GM18517 (cell line): ENCODE measurements around the gene MLLT1.
A peak's percentile ranks its signal among the peaks of the same experiment; 100 is the strongest.
"Not testable (repeated sequence)": the region's sequence is repeated elsewhere in the genome, so short reads cannot be mapped to it uniquely, and the experiment has no call there.

ENCODE experiments used
- ATAC-seq: cut with Tn5 transposase; IDR thresholded peaks from one replicate; pipeline ENCODE4 v1.9.1; 2021; ENCODE audit warnings: mild to moderate bottlenecking, moderate library complexity; ENCODE audit not compliant: unreplicated experiment

MLLT1 gene

GRCh38 chr19:6279931-6280591, at the start of gene MLLT1:
Gene MLLT1 (minus strand): TSS chr19:6279975. CDS start chr19:6279784, 191 bp downstream.
- peak; percentile 64 for ATAC-seq

- ATAC-seq: no peak
Measured at GRCh38 chr19:6326815-6327214, 47.0 kb upstream of the MLLT1 start.

GRCh38 chr19:6325614-6326013, 45.8 kb upstream of the MLLT1 start:
- ATAC-seq: no peak

DNA sequence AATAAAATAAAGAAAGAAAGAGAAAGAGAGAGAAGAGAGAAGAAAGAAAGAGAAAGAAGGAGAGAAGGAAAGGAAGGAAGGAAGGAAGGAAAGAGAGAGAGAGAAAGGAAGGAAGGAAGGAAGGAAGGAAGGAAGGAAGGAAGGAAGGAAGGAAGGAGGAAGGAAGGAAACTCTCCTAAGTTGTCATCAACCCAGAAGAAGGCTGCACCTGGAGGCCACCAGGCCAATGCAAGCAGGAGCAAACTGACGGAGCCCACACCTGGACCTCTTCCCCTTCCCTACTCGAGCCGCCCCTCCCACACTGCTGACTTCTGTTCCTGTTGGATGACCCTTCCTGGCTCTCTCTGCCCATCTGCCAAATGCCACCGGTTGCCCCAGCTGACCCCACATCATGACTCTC, 45.0 kb upstream of the MLLT1 start:
- no peak for ATAC-seq

DNA sequence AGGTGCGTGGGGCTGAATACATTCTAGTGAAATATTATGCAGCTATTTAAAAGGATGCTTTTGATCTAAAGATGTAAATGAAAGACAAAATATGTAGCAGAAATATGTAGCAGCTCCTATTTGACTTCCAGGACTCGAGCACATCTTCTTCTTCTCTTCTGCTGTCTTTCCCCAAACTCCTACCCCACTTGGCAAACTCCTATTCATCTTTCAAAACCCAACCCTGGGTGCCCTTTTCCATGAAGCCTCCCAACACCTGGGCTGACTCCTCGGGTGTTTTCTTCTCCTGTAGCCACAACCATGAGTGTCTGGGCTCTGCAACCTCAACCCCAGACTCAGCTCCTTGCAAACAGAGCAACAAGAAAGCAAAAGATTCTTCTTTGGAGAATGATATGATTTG, 42.5 kb upstream of the MLLT1 start:
- ATAC-seq: no peak

DNA sequence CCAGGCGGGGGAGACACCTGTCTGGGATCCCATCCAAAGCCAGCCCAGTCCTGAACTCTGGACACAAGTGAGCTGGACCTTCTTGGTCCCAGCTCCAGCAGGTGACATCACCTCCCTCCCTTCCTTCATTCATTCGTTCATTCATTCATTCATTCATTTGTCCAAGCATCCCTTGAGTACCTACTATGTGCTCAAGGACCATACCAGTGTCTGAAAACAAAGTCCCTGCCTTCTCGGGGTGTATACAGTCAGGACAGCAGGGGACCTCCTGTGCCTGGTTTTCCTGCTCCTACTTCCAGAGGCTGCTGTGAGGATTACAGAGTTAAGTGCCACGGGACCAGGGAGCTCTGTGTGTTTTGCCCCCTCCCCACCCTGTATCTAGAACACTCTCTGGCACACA, 39.6 kb upstream of the MLLT1 start:
- no peak for ATAC-seq

- no peak for ATAC-seq
Measured at GRCh38 chr19:6318772-6319171, 39.0 kb upstream of the MLLT1 start.

DNA sequence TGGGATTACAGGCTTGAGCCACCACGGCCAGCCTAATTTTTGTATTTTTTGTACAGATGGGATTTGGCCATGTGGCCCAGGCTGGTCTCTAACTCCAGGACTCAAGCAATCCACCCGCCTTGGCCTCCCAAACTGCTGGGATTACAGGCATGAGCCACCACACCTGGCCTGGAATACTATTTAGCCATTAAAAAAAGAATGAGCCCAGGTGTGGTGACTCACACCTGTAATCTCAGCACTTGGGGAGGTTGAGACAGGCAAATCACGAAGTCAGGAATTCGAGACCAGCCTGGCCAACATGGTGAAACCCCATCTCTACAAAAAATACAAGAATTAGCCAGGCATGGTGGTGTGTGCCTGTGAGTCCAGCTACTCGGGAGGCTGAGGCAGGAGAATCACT, 35.9 kb upstream of the MLLT1 start:
- not testable (repeated sequence) for ATAC-seq

GRCh38 chr19:6313398-6313969, 33.7 kb upstream of the MLLT1 start:
- ATAC-seq: no peak

DNA sequence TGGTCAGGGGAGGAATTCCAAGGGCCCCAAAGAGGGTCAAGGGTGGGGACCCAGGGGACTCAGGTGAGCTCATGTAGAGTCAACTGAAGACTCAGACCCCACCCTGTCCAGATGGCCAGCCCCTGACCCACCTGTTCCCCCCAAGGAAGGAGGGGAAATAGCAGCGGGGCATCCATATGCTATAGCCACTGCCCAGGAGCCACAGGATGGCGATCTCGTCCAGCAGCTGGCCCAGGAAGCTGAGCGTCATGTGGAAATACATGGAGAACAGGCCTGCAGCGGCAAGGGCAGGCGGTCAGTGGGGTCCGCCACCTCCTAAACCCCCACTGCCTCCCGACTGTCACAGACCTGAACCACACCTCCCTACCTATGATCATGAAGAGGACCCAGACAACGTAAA, 32.2 kb upstream of the MLLT1 start:
- no peak for ATAC-seq

DNA sequence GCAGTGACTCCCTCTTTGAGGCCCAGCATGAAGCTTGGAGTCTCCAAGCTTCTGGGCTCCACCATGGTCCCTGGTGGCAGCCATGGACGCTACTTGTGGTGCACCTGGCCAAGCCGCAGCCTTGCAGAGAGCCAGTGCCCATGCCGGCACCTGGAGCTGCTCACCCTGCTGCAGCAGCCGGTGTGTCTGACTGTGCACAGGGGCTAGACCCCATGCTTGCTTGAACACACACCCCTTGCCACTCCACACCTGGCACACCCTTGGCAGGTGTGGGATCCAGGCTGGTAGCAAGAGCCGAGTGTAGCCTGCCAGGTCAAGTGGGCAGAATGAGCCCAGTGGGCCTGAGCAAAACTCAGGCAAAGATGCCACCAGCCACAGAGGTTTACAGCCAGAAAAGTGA, 18.6 kb upstream of the MLLT1 start:
- ATAC-seq: no peak

- ATAC-seq: no peak
Measured at GRCh38 chr19:6297202-6297601, 17.4 kb upstream of the MLLT1 start.

DNA sequence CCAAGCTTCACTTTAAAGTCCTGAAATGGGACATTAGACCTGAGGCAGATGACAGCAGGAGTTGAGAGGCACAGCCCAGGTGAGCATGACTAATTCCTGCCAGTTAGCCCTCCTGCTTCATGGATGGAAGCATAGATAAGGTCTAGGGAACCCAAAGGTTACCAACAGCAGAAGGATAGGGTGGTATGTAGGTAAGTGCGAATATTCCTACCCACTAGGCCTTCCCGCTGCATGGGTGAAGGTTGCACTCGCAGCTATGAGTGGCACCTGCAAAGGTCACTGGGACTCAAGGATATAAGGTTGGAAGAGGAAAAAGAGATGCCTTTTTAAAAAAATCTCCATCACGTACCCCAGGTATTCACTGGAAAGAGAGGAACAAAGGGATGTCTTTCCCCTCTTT, 12.2 kb upstream of the MLLT1 start:
- no peak for ATAC-seq

- ATAC-seq: no peak
Measured at GRCh38 chr19:6288737-6289136, 9.0 kb upstream of the MLLT1 start.

- no peak for ATAC-seq
Measured at GRCh38 chr19:6287269-6287885, 7.6 kb upstream of the MLLT1 start.

DNA sequence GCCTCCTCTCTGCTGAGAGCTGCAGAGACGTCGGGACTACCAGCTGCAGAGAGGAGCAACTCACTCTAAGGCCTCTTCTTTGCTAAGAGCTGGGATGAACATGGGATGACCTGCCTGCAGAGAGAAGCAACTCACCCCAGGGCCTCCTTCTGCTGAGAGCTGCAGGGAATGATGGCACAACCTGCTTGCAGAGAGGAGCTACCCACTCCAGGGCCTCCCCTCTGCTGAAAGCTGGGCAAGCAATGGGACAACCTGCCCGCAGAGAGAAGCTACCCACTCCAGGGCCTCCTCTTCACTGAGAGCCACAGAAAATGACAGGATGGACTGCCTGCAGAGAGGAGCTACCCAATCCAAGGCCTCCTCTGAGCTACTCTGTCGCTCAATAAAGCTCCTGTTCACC, 6.9 kb upstream of the MLLT1 start:
- ATAC-seq: no peak

GRCh38 chr19:6282393-6282792, 2.6 kb upstream of the MLLT1 start:
- not testable (repeated sequence) for ATAC-seq

GRCh38 chr19:6279620-6279930, 200 bp downstream of the MLLT1 start:
- ATAC-seq: no peak

GRCh38 chr19:6278740-6279619, 795 bp downstream of the MLLT1 start:
- ATAC-seq: no peak

GRCh38 chr19:6278051-6278450, 1.7 kb downstream of the MLLT1 start:
- ATAC-seq: no peak

DNA sequence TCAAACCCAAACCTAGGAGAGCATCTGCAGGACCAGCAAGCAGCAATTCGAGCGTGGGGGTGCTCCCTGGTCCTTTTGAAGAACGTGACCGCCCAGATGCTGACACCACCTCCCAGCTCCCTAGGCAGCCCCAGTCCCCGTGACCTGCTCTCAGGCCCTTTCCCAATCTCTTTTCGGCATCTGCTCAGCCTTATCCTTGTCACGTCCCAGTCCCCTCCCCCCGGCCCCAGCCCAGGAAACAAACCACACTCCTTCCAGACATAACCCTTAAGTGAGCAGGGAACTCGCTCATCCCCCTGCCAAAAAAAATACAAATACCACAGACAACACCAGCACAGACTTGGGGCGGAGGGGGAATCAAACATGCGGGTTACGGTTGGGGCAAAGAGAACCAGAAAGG, 3.3 kb downstream of the MLLT1 start:
- ATAC-seq: no peak
